ENCODE results near the gene PKMYT1. TPM values are rescaled to one million over a fixed set of nuclear protein-coding genes. Genes with fewer than 3 reads are reported as not detected.
A peak's percentile ranks its signal among the peaks of the same experiment; 100 is the strongest.
"Not testable (repeated sequence)": the region's sequence is repeated elsewhere in the genome, so short reads cannot be mapped to it uniquely, and the experiment has no call there.

The PKMYT1 gene
- polyA plus RNA-seq, 2 of the 4 experiments (the other 2 are of a cell fraction): 10.5 to 50.5 TPM

DNA sequence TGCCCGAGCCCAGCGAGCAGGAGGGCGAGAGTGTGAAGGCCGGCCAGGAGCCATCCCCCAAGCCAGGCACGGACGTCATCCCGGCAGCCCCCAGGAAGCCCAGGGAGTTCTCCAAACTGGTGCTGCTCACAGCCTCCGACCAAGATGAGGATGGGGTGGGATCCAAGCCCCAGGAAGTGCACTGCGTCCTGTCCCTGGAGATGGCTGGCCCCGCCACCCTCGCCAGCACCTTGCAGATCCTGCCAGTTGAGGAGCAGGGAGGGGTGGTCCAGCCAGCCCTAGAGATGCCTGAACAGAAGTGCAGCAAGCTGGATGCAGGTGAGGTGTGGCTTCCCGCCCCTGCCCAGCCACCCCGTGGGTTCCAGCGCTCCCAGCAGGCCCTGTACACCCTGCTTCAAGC lies 50.6 kb downstream of the PKMYT1 start (continued):
- TF ChIP-seq, protein P1, sequence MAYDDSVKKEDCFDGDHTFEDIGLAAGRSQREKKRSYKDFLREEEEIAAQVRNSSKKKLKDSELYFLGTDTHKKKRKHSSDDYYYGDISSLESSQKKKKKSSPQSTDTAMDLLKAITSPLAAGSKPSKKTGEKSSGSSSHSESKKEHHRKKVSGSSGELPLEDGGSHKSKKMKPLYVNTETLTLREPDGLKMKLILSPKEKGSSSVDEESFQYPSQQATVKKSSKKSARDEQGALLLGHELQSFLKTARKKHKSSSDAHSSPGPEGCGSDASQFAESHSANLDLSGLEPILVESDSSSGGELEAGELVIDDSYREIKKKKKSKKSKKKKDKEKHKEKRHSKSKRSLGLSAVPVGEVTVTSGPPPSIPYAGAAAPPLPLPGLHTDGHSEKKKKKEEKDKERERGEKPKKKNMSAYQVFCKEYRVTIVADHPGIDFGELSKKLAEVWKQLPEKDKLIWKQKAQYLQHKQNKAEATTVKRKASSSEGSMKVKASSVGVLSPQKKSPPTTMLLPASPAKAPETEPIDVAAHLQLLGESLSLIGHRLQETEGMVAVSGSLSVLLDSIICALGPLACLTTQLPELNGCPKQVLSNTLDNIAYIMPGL (CRISPR knock-in tag; IDR thresholded peaks at IDR 0.05; ENCODE audit: borderline replicate concordance): no peak
- no peak for TF ChIP-seq SMC3 (IDR thresholded peaks at IDR 0.05)
- TF ChIP-seq HOXB5 (CRISPR knock-in tag; IDR thresholded peaks at IDR 0.05): no peak
- no peak for TF ChIP-seq RARB (CRISPR knock-in tag; IDR thresholded peaks at IDR 0.05)
- no peak for TF ChIP-seq RAD21 (conservative IDR thresholded peaks at IDR 0.05 in 1 of 2, IDR thresholded peaks at IDR 0.05 in 1 of 2)
- TF ChIP-seq PBX3 (IDR thresholded peaks at IDR 0.05): no peak

DNA sequence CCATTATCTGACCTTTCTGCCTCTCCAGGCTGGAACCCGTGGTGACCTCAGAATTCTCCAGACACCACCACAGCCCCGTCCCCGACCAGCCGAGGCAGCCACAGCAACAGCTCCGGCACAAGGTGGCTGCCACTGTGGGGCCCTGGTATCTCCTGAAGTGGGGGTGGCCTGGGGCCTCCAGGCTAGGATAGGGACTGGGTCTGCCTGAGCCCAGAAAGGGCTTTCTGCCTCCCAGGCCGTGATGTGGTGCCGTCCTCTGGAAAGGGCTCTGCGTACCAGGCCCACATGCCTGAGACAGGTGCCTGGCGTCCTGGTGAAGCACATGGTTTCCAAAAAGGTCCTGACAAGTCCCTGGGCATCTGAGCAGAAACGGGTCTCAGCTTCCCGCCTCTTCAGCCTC lies 51.5 kb downstream of the PKMYT1 start:
- CTCF ChIA-PET: interaction anchor here (5.4 to 9.6 kb wide), 3 partner anchors 15 to 58 kb away, joined by 20 to 190 read pairs (median 56); no protein-coding TSS in a partner anchor
- H3K4me1 ChIP-seq: peaks cover 3% of the 10 kb centered on the region; the same call in 1 of the 3 replicates

GRCh38 chr16:2928151-2928550 lies 52.1 kb downstream of the PKMYT1 start:
- H3K9me3 ChIP-seq; H3K4me1 ChIP-seq; POLR2A ChIA-PET; H3K4me3 ChIP-seq; ATAC-seq; H3K4me2 ChIP-seq; H3K27ac ChIP-seq; FAIRE-seq; DNase-seq (ENCODE audit: low read depth in 1 of 2, low spot score in 1 of 2): not testable (repeated sequence)
- CTCF ChIA-PET: interaction anchor here (1.5 to 9.6 kb wide), 5 partner anchors 12 to 57 kb away, joined by 4 to 190 read pairs (median 56); no protein-coding TSS in a partner anchor
- WGBS (ENCODE audit: missing lambda C conversion rate): 93% methylated on average over 4 of the region's 4 CpGs

More for the DNA sequence above, 51.5 kb downstream of the PKMYT1 start:
- FAIRE-seq (no peak), ATAC-seq (no peak), DNase-seq (ENCODE audit: low read depth in 1 of 2, low spot score in 1 of 2) (no peak)
- no peak overlapping the region for H3K27ac ChIP-seq
- POLR2A ChIA-PET: no interaction called here
- no peak overlapping the region for H3K4me2 ChIP-seq
- no peak overlapping the region for H3K4me3 ChIP-seq
- WGBS (ENCODE audit: missing lambda C conversion rate): 81% methylated on average over 7 of the region's 11 CpGs
- TF ChIP-seq TP53 (CRISPR knock-in tag; IDR thresholded peaks at IDR 0.05): no peak
- no peak for TF ChIP-seq MAFK (IDR thresholded peaks at IDR 0.05; ENCODE audit: partially characterized antibody)
- TF ChIP-seq, protein P2, sequence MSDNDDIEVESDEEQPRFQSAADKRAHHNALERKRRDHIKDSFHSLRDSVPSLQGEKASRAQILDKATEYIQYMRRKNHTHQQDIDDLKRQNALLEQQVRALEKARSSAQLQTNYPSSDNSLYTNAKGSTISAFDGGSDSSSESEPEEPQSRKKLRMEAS (IDR thresholded peaks at IDR 0.05): no peak
- no peaks in the 10 kb centered on the region for H3K9me3 ChIP-seq

GRCh38 chr16:2927010-2927646 lies 53.1 kb downstream of the PKMYT1 start:
- ChIA-PET POLR2A (interaction anchor here (0.5 to 1.2 kb wide), 6 partner anchors 19 to 245 kb away, joined by 3 to 7 read pairs (median 3); partner anchors contain the start of genes FLYWCH2 and KCTD5), CTCF (interaction anchor here (0.5 to 9.6 kb wide), 46 partner anchors 11 to 543 kb away, joined by 3 to 190 read pairs (median 5); partner anchors contain the start of genes FLYWCH1, FLYWCH2, KREMEN2 and PAQR4)
- H3K4me3 ChIP-seq: no peak overlapping the region
- ATAC-seq (peak; percentile 89 to 93), FAIRE-seq (peak; percentile 94), DNase-seq (ENCODE audit: low read depth in 1 of 2, low spot score in 1 of 2) (peak; percentile 55 to 89)
- H3K9me3 ChIP-seq: no peaks in the 10 kb centered on the region
- peak overlapping the region; percentile 71 for H3K4me2 ChIP-seq
- 0 out of 6 replicates have a peak overlapping the region, but pooled peaks of 1 of the 2 experiments have one; percentile 2 for H3K27ac ChIP-seq
- H3K4me1 ChIP-seq: peaks cover 3% of the 10 kb centered on the region; the same call in 1 of the 3 replicates
- 9% methylated on average over 19 of the region's 19 CpGs for WGBS (ENCODE audit: missing lambda C conversion rate)
- TF ChIP-seq HEYL (CRISPR knock-in tag; IDR thresholded peaks at IDR 0.05) (no peak), RAD21 (conservative IDR thresholded peaks at IDR 0.05 in 1 of 2, IDR thresholded peaks at IDR 0.05 in 1 of 2) (peak; percentile 73 to 79), CTCF (IDR thresholded peaks at IDR 0.05) (peak; percentile 91), SMC3 (IDR thresholded peaks at IDR 0.05) (peak; percentile 58)
- TF ChIP-seq, protein P2 (IDR thresholded peaks at IDR 0.05): peak; percentile 84

Measured in A549 (cell line).